Measurements from ENCODE around the gene SCTR.

Gene SCTR

DNA sequence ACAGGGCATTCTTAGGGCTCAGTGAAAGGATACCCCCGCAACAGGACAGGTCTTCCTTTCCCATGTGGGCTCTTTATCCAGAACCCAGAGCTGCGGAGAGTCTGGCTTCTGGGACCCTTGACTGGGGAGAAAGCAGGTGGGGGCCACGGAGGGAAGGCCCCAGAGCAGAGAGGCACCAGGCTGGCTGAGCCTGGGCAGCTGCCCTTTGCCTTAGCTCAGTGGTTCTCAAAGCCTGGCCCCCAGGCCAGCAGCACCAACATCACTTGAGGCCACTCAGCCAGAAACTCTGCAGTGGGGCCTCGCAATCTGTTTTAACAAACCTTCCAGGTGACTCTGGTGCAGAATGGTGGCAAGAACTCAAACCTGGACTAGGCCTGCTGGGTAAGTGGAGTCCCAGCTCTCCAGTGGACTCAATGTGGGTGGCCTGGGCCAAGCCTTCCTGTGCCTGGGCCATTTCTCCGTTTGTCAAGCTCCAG, 94.2 kb downstream of the SCTR start:
- Mint-ChIP-seq H3K36me3 (ENCODE audit: low read depth) (no peaks in the 10 kb centered on the region), H3K27ac (peak overlapping the region; percentile 91), H3K27me3 (ENCODE audit: low read depth, poor library complexity) (peaks cover 18% of the 10 kb centered on the region), H3K4me1 (peaks cover 93% of the 10 kb centered on the region), H3K4me3 (peak overlapping the region; percentile 67), H3K9me3 (no peaks in the 10 kb centered on the region)
- DNase-seq: no peak
- TF ChIP-seq, protein P1, sequence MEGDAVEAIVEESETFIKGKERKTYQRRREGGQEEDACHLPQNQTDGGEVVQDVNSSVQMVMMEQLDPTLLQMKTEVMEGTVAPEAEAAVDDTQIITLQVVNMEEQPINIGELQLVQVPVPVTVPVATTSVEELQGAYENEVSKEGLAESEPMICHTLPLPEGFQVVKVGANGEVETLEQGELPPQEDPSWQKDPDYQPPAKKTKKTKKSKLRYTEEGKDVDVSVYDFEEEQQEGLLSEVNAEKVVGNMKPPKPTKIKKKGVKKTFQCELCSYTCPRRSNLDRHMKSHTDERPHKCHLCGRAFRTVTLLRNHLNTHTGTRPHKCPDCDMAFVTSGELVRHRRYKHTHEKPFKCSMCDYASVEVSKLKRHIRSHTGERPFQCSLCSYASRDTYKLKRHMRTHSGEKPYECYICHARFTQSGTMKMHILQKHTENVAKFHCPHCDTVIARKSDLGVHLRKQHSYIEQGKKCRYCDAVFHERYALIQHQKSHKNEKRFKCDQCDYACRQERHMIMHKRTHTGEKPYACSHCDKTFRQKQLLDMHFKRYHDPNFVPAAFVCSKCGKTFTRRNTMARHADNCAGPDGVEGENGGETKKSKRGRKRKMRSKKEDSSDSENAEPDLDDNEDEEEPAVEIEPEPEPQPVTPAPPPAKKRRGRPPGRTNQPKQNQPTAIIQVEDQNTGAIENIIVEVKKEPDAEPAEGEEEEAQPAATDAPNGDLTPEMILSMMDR (IDR thresholded peaks at IDR 0.05): no peak

DNA sequence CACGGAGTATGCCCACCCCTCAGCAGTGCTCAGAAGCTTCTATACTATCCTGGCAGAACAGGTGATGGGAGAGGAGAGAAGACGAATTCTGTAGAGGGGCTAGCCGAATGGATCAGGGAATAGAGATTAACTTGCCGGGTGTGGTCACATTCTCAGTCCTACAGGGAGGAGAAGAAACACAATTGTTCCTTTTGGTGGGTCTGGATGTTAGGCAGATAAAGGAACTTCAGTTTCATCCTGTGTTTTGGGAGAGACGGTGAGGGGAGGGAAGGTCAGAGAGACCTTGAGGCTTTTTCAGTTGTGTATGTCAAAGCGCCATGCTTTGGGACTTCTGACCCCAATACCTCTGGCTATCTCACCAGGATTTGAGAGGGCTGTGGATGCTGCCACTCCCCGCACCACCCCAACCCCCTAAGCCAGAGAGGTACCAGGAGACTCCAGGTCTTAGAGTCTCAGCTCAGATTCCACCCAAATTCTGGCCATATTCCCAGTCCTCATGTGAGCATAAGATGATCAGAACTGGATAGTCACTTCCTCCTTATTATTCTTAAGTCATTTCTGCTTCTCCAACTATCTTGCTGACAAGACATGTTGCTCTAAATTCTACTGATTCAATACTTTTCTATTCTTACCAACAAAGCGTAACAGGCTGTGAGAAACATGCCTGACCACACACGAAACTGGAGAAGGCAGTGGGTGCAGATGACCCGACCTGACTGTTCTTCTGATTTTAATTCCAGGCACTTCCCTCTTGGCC, 94.9 kb downstream of the SCTR start:
- Mint-ChIP-seq H3K4me1 (peaks cover 89% of the 10 kb centered on the region), H3K27ac (peak overlapping the region; percentile 70), H3K9me3 (no peaks in the 10 kb centered on the region), H3K27me3 (ENCODE audit: low read depth, poor library complexity) (peaks cover 18% of the 10 kb centered on the region), H3K4me3 (peak overlapping the region; percentile 21), H3K36me3 (ENCODE audit: low read depth) (no peaks in the 10 kb centered on the region)
- TF ChIP-seq, protein P1 (IDR thresholded peaks at IDR 0.05): no peak
- DNase-seq: no peak

DNA sequence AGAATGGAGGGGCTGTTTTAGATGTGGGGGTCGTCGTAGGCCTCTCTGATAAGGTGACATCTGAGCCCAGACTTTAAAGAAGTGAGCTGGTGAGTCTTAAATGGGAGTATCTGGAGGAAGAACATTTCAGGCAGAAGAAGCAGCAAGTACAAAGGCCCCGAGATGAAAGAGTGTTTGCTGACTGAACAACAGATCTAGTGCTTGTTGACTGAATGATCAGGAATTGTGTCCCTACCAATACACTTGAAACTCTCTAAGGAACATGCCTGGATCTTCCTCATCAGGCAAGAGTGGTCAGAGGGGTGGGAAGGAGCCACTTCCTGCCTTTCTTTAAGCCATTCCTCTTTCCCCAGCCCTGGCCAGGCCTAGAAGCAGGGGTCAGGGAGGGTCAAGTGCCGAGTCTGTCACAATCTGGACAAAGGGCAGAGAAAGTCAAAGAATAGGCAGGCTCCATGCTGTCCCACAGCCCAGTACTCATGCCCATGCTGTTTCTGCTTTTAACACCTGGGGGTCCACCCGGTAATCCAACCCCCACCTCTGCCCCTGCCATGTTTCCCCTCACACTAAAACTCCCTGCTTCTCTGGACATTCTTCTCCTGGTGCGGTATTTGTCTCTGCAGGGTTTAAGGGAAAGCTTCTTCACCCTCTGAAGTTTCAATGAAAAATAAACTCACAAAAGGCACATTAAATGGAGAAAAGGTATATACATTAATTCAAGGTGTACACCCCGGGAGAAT, 95.6 kb downstream of the SCTR start:
- Mint-ChIP-seq H3K36me3 (ENCODE audit: low read depth) (no peaks in the 10 kb centered on the region), H3K27ac (peak overlapping the region; percentile 70), H3K9me3 (no peaks in the 10 kb centered on the region), H3K27me3 (ENCODE audit: low read depth, poor library complexity) (peaks cover 18% of the 10 kb centered on the region), H3K4me1 (peaks cover 85% of the 10 kb centered on the region), H3K4me3 (peak overlapping the region; percentile 21)
- no peak for DNase-seq
- TF ChIP-seq, protein P1 (IDR thresholded peaks at IDR 0.05): no peak

DNA sequence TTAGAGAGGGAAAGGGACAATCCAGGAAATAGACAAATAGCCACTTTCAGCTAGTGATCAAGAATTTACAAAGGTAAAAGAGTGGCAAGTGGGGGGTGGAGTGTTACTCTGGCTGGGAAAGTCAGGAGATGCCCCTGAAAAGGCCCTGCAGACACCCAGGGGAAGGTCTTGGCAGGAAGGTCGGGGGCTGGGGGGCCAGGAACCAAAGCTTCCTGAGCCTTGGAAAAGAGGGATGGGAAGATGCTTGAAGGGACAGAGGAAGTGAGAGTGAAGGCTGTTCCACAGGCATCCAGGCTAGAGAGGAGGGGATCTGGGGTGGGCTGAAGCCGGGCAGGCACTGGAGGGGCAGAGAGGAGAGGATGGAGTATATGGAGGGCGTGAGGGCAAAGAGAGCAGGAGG, 96.5 kb downstream of the SCTR start:
- Mint-ChIP-seq H3K36me3 (ENCODE audit: low read depth) (no peaks in the 10 kb centered on the region), H3K27me3 (ENCODE audit: low read depth, poor library complexity) (peaks cover 15% of the 10 kb centered on the region), H3K4me1 (peaks cover 85% of the 10 kb centered on the region), H3K9me3 (peaks cover 3% of the 10 kb centered on the region), H3K4me3 (no peak overlapping the region), H3K27ac (no peak overlapping the region)
- DNase-seq: no peak
- TF ChIP-seq, protein P1 (IDR thresholded peaks at IDR 0.05): no peak

DNA sequence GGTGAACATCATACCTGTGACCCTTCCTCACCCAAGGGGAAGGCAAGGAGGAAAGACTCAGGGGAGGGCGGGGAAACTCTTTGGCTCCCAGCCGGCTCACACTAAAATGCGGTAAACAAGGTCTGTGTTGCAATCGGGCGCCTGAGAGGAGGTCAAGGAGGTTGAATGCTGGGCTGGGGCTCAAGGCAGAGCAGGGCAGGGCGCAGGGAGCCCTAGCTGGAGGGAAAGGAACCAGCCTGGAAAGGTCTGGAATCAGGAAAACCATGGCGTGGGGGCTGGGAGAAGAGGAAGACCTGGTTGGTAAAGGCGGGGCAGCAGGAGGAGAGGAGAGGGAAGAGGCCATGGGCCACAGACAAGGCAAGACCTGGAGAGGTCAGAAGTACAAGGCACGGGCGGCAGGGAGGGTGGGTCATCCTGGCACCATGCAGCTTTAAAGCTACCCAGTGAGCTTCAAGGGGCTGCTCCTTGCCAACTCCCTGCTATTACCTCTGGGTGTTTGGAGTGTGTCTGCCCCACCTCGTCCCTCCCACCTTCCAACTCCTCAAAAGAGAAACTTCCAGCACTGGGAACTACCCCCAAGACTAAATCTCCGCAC, 97.4 kb downstream of the SCTR start:
- H3K27ac Mint-ChIP-seq: no peak overlapping the region
- peaks cover 83% of the 10 kb centered on the region for H3K4me1 Mint-ChIP-seq
- TF ChIP-seq, protein P1 (IDR thresholded peaks at IDR 0.05): no peak
- no peak for DNase-seq
- H3K27me3 Mint-ChIP-seq (ENCODE audit: low read depth, poor library complexity): peaks cover 11% of the 10 kb centered on the region
- H3K4me3 Mint-ChIP-seq: peak overlapping the region; percentile 12
- peaks cover 11% of the 10 kb centered on the region for H3K9me3 Mint-ChIP-seq
- H3K36me3 Mint-ChIP-seq (ENCODE audit: low read depth): no peaks in the 10 kb centered on the region
